ENCODE results near the gene ABCA12. TPM values are rescaled to one million over a fixed set of nuclear protein-coding genes. Genes with fewer than 3 reads are reported as not detected.

The ABCA12 gene
- total RNA-seq, 4 donors from 2014 or later: 0.16 to 0.25 TPM; not detected in 2

DNA sequence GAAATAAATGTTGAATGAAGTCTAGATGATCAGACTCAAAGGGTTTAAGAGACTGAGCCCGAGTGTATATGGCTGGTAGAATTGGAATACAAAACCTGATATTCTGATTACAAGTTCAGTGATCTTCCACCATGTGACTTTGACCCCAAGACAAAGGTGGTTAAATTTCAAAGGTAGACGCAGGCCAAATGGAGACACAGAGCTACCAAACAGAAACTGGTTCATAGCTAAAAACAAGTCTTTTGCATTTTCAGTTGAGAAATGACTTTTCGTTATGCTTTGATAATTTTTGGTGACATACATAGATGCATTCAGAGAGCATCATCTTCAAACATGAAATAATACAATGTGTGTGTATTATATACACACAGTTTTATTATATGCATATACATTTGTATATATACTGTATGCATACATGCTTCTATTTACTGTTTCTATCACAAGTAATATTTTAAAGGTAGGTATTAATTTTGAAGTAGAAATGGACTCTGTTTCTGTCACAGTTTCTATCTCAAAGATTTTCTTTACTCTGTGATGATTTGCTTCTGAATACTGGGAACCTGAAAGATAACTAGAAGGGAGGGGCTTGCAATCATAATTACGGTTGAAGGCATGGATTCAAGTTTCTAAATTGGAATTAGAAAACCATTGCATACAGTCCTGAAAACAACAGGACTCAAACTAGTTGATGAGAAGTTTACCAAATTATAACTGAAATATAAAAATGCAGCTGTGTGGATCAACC, 142.3 kb downstream of the ABCA12 start:
- H3K27me3 ChIP-seq: no peaks in the 10 kb centered on the region
- no peak for TF ChIP-seq EP300 (IDR thresholded peaks at IDR 0.05)
- no peak for TF ChIP-seq CTCF (IDR thresholded peaks at IDR 0.05)
- no peak for TF ChIP-seq POLR2AphosphoS5 (IDR thresholded peaks at IDR 0.05)
- no peak for TF ChIP-seq POLR2A (IDR thresholded peaks at IDR 0.05)
- H3K9me3 ChIP-seq: no peaks in the 10 kb centered on the region
- H3K27ac ChIP-seq: no peak overlapping the region
- no peaks in the 10 kb centered on the region for H3K4me1 ChIP-seq
- H3K36me3 ChIP-seq: no peaks in the 10 kb centered on the region
- no peak for ATAC-seq
- no peak overlapping the region for H3K4me3 ChIP-seq
- WGBS, 2 donors (ENCODE audit: low coverage in 1 of 2): 80 to 86% methylated on average over 4 of the region's 4 CpGs

- WGBS, 2 donors (ENCODE audit: low coverage in 1 of 2): 83 to 89% methylated on average over 3 to 4 of the region's 4 CpGs
- no peaks in the 10 kb centered on the region for H3K27me3 ChIP-seq
- H3K4me3 ChIP-seq: no peak overlapping the region
- H3K27ac ChIP-seq: no peak overlapping the region
- ATAC-seq: no peak
- no peaks in the 10 kb centered on the region for H3K36me3 ChIP-seq
- TF ChIP-seq EP300 (IDR thresholded peaks at IDR 0.05) (no peak), POLR2AphosphoS5 (IDR thresholded peaks at IDR 0.05) (no peak), POLR2A (IDR thresholded peaks at IDR 0.05) (no peak), CTCF (IDR thresholded peaks at IDR 0.05) (no peak)
- no peaks in the 10 kb centered on the region for H3K4me1 ChIP-seq
- no peaks in the 10 kb centered on the region for H3K9me3 ChIP-seq
Measured at GRCh38 chr2:214995409-214995808, 143.0 kb downstream of the ABCA12 start.

DNA sequence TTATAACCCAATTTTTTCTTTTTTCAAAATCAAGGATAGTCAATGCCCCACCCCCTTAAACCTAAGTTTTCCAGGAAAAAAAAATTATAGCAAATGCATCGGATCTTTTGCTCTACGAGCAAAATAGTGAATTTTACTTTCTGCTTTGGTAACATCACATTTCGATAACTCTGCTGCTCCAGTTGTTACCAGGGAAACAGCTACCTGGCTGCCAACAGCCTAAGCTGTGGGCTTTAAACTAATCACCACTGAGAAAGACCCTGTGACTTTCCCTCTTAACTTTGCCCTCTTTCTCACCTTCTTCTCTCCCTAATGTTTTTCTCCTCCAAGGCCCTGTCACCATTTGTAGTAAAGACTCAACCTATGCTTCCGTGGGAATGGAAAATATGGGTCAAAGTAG, 145.5 kb downstream of the ABCA12 start:
- Histone ChIP-seq H3K27ac (no peak overlapping the region), H3K4me1 (no peaks in the 10 kb centered on the region), H3K36me3 (no peaks in the 10 kb centered on the region), H3K4me3 (no peak overlapping the region), H3K27me3 (no peaks in the 10 kb centered on the region), H3K9me3 (no peaks in the 10 kb centered on the region)
- TF ChIP-seq POLR2A (IDR thresholded peaks at IDR 0.05) (no peak), POLR2AphosphoS5 (IDR thresholded peaks at IDR 0.05) (no peak), CTCF (IDR thresholded peaks at IDR 0.05) (no peak), EP300 (IDR thresholded peaks at IDR 0.05) (no peak)
- 74 to 88% methylated on average over 3 to 4 of the region's 4 CpGs for WGBS, 2 donors (ENCODE audit: low coverage in 1 of 2)
- ATAC-seq: no peak

GRCh38 chr2:214989187-214989586, 149.2 kb downstream of the ABCA12 start:
- no peak overlapping the region for H3K27ac ChIP-seq
- H3K27me3 ChIP-seq: no peaks in the 10 kb centered on the region
- H3K4me1 ChIP-seq: no peaks in the 10 kb centered on the region
- ATAC-seq: no peak
- no peaks in the 10 kb centered on the region for H3K9me3 ChIP-seq
- 79 to 80% methylated on average over 3 of the region's 3 CpGs for WGBS, 2 donors (ENCODE audit: low coverage in 1 of 2)
- TF ChIP-seq CTCF (IDR thresholded peaks at IDR 0.05) (no peak), POLR2AphosphoS5 (IDR thresholded peaks at IDR 0.05) (no peak), EP300 (IDR thresholded peaks at IDR 0.05) (no peak), POLR2A (IDR thresholded peaks at IDR 0.05) (no peak)
- H3K4me3 ChIP-seq: no peak overlapping the region
- H3K36me3 ChIP-seq: no peaks in the 10 kb centered on the region

DNA sequence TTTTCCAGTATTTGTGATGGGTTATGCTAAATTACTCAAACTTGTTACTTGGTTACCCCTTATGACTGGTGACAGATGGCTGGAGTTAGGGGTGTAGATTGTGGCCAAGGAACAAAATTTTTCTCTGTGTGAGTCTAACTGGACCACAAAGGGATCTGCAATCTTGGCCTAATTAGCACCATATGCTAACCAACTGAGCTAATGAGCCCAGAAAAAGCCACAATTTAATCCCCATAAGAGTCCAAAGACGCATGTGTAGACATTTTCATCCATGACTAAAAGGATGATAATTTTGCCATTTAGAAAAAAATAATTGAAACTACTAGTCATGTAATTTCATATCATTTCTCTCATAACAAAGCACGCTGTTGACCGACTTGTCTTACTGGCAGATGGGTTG, 151.2 kb downstream of the ABCA12 start:
- Histone ChIP-seq H3K9me3 (no peaks in the 10 kb centered on the region), H3K27ac (no peak overlapping the region), H3K4me3 (no peak overlapping the region), H3K27me3 (no peaks in the 10 kb centered on the region), H3K4me1 (no peaks in the 10 kb centered on the region), H3K36me3 (no peaks in the 10 kb centered on the region)
- ATAC-seq: no peak
- 92 to 94% methylated on average over 3 of the region's 3 CpGs for WGBS, 2 donors (ENCODE audit: low coverage in 1 of 2)
- TF ChIP-seq POLR2A (IDR thresholded peaks at IDR 0.05) (no peak), POLR2AphosphoS5 (IDR thresholded peaks at IDR 0.05) (no peak), EP300 (IDR thresholded peaks at IDR 0.05) (no peak), CTCF (IDR thresholded peaks at IDR 0.05) (no peak)

Measured in gastroesophageal sphincter (tissue), 4 donors.